Tibial artery (tissue), 4 donors: Measurements from ENCODE around the gene FLII.

ENCODE experiments used
- DNase-seq, 2 donors: peaks; one replicate each; pipeline ENCODE4 v3.0.0-alpha.2; 2019
- H3K27ac ChIP-seq, 2 donors: fragments of 200-600 bp; sonication (generic) in 1 of 2; 1 replicate in 1 of 2; 2 replicates in 1 of 2; pipeline ENCODE4 v1.5.1; 2018 to 2019; ENCODE audit warnings: mild to moderate bottlenecking in 1 of 2
- H3K27me3 ChIP-seq, 2 donors: fragments of 200-600 bp; sonication (generic) in 1 of 2; one replicate each; pipeline versions ENCODE4 v1.5.1 to v1.6.0; 2016 to 2019
- H3K36me3 ChIP-seq, 3 donors: fragments of 200-600 bp; sonication (generic) in 2 of 3; one replicate each; pipeline ENCODE4 v1.5.1; 2016 to 2019; ENCODE audit warnings: mild to moderate bottlenecking in 2 of 3
- H3K4me1 ChIP-seq, 4 donors: fragments of 200-600 bp; sonication (generic) in 2 of 4; 1 replicate in 3 of 4; 2 replicates in 1 of 4; pipeline ENCODE4 v1.5.1; 2016 to 2019
- H3K4me3 ChIP-seq, 2 donors: fragments of 200-600 bp; sonication (generic) in 1 of 2; 1 replicate in 1 of 2; 2 replicates in 1 of 2; pipeline ENCODE4 v1.5.1; 2018 to 2019; ENCODE audit warnings: mild to moderate bottlenecking in 2 of 2
- H3K9me3 ChIP-seq, 3 donors: fragments of 200-600 bp; sonication (generic) in 1 of 3; one replicate each; pipeline ENCODE4 v1.5.1; 2016 to 2019
- intact Hi-C: fragments of 100-400 bp; cut with DNase I; formaldehyde crosslinking; loops from one replicate; pipeline ENCODE4 v1.15.0; 2023; ENCODE audit warnings: low total_unique reads
- TF ChIP-seq, protein P1 (sequence below), 2 experiments: fragments of 200-600 bp in 1 of 2; fragments of 450-650 bp in 1 of 2; IDR thresholded peaks; one replicate each; pipeline ENCODE4 v1.5.1; 2017 to 2019; ENCODE audit warnings: antibody characterized with exemption in 2 of 2, mild to moderate bottlenecking in 1 of 2, moderate library complexity in 1 of 2

FLII gene

GRCh38 chr17:18270046-18270931 lies 11.8 kb upstream of the FLII start:
- peaks cover 14 to 61% (median 25%) of the 10 kb centered on the region in 3 donors for H3K36me3 ChIP-seq
- H3K4me1 ChIP-seq, result no peaks in the 10 kb centered on the region
- intact Hi-C loops, result no loop called here
- DNase-seq, result no peak
- no peaks in the 10 kb centered on the region for H3K9me3 ChIP-seq
- H3K27ac ChIP-seq, result no peak overlapping the region
- no peak overlapping the region for H3K4me3 ChIP-seq
- TF ChIP-seq, protein P1, sequence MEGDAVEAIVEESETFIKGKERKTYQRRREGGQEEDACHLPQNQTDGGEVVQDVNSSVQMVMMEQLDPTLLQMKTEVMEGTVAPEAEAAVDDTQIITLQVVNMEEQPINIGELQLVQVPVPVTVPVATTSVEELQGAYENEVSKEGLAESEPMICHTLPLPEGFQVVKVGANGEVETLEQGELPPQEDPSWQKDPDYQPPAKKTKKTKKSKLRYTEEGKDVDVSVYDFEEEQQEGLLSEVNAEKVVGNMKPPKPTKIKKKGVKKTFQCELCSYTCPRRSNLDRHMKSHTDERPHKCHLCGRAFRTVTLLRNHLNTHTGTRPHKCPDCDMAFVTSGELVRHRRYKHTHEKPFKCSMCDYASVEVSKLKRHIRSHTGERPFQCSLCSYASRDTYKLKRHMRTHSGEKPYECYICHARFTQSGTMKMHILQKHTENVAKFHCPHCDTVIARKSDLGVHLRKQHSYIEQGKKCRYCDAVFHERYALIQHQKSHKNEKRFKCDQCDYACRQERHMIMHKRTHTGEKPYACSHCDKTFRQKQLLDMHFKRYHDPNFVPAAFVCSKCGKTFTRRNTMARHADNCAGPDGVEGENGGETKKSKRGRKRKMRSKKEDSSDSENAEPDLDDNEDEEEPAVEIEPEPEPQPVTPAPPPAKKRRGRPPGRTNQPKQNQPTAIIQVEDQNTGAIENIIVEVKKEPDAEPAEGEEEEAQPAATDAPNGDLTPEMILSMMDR (IDR thresholded peaks at IDR 0.05), result no peak
- H3K27me3 ChIP-seq, result no peaks in the 10 kb centered on the region

DNA sequence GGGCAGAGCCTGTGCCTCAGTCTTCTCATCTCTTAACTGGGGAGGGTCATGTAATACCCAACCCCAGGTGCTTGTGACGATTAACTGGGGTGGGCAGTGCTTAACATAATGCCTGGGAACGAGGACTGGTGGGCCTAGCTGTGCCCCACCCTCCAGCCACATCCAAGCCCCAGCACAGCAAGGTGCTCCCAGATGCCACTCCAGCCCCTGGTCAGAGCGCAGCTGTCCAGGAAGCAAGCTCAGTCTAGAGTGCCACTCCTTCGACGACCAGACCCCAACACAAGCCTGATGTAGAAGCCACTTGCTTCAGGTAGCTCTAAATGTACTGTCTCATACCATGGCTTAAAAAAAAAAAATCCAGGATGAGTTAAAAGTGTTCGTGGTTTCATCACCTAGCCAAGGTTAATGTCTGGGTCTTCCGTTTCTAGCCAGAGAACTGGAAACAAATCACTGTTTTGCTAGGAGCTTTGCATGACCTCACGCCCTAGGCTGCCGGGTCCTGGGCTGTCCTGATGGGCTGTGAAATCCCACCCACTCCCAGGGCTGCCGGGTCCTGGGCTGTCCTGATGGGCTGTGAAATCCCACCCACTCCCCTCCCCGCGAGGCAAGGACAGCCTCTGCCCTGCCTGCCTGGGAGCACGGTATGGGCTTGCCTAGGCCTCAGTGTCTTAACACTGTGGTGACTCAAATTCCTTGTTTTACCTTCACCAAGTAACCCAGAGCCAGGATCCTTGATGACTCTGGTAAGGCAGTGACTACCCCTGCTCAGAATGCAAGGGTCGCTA lies 9.6 kb upstream of the FLII start:
- H3K4me3 ChIP-seq, result no peak overlapping the region
- TF ChIP-seq, protein P1 (IDR thresholded peaks at IDR 0.05), result no peak
- H3K36me3 ChIP-seq, result peaks cover 25 to 64% (median 32%) of the 10 kb centered on the region in 3 donors
- intact Hi-C loops, result no loop called here
- DNase-seq, result no peak
- no peaks in the 10 kb centered on the region for H3K9me3 ChIP-seq
- H3K4me1 ChIP-seq, result no peaks in the 10 kb centered on the region
- no peaks in the 10 kb centered on the region for H3K27me3 ChIP-seq
- no peak overlapping the region for H3K27ac ChIP-seq

DNA sequence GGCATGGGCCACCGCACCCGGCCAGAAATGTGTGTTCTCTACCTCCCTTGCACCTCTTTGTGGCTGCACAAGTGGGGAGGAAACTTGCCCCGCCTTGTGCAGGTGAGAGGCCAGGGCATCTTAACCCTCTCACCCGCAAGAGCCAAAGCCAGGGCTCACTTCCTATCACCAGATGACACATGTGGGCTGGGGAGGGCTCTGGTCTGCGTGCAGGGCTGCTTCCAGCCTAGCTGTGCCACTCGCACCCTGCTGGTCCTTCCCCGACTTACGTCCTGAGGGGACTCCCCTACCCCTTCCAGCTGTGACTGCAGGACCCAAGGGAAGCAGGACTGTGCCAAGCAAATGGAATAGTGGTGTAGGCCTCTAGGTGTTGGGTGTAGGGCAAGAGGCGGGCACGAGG lies 8.8 kb upstream of the FLII start:
- DNase-seq, result no peak
- intact Hi-C loops, result no loop called here
- Histone ChIP-seq H3K4me1 (peaks cover 0 to 7% (median 6%) of the 10 kb centered on the region in 4 donors), H3K27me3 (no peaks in the 10 kb centered on the region), H3K36me3 (peaks cover 26 to 65% (median 34%) of the 10 kb centered on the region in 3 donors), H3K4me3 (no peak overlapping the region), H3K9me3 (no peaks in the 10 kb centered on the region), H3K27ac (no peak overlapping the region)
- TF ChIP-seq, protein P1 (IDR thresholded peaks at IDR 0.05), result no peak

- Histone ChIP-seq H3K36me3 (peaks cover 26 to 41% (median 31%) of the 10 kb centered on the region in 3 donors), H3K27ac (no peak overlapping the region), H3K9me3 (no peaks in the 10 kb centered on the region), H3K4me3 (no peak overlapping the region), H3K27me3 (no peaks in the 10 kb centered on the region), H3K4me1 (peaks cover 0 to 33% (median 26%) of the 10 kb centered on the region in 4 donors)
- TF ChIP-seq, protein P1 (IDR thresholded peaks at IDR 0.05), result no peak
- intact Hi-C loops, result loop anchor here (5.0 kb wide), 1 partner anchor 48 kb away; the partner anchor contains the start of gene TOP3A
- DNase-seq, result no peak
Measured at GRCh38 chr17:18263885-18264682, 5.5 kb upstream of the FLII start.

- peak overlapping the region; percentile 92 to 98 for H3K27ac ChIP-seq
- H3K4me3 ChIP-seq, result no peak overlapping the region
Measured at GRCh38 chr17:18262641-18263040, 4.1 kb upstream of the FLII start.

More at GRCh38 chr17:18262641-18263040, 4.1 kb upstream of the FLII start:
- Histone ChIP-seq H3K4me1 (peaks cover 0 to 39% (median 31%) of the 10 kb centered on the region in 4 donors), H3K36me3 (peaks cover 26 to 41% (median 31%) of the 10 kb centered on the region in 3 donors), H3K9me3 (no peaks in the 10 kb centered on the region), H3K27me3 (no peaks in the 10 kb centered on the region)
- TF ChIP-seq, protein P1 (IDR thresholded peaks at IDR 0.05), result no peak
- no peak for DNase-seq
- intact Hi-C loops, result loop anchor here (5.0 kb wide), 1 partner anchor 50 kb away; the partner anchor contains the start of gene TOP3A
